A172 (cell line): Measurements from ENCODE around the gene RBMS1. TPM values are rescaled to one million over a fixed set of nuclear protein-coding genes. Genes with fewer than 3 reads are reported as not detected.

Experiments used
- DNase-seq: peaks from one replicate; pipeline ENCODE4 v3.0.0-alpha.2; 2015; ENCODE audit warnings: low spot score
- total RNA-seq: library from RNA; depleted of rRNA; stranded (reverse); fragments of >200 nt; shearing (Covaris generic); gene quantifications from 2 replicates; pipeline ENCODE4 v1.2.3, GENCODE V29; 2014

RBMS1 gene
- total RNA-seq, 1 experiment from 2014 or later, result 83.7 TPM

DNA sequence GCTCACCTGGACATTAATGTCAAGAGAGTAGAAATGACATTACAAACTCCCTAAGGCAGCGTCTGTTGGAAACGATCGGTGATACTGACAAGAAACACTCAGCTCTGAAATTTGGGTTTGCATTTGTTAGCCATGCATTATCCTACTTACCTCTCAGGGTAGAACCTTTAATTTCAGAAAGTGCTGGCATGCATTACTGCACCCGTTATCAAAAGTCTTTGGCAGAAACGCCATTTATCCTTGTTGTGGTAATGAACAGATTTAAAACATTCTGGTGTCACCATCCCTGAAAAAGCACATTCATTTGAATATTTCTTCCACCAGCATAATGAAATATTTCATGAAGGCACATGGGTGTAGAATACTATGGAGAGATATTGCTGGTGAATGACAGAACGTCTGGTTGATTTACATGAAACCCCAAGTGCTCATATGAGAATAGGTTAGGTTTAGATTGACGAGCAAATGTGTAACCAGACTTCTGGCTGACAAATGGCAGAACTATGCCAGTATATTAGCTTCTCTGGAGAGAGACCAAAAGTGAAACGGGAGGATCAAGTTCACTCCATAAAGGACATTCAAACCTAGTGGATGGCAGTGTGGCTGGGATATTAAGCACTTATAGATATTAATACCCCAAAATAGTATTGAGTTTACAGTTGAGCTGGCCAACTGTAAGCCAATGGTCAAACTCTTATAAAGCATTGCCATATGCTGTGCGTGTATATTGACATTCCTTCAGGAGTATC is 240.0 kb downstream of the RBMS1 start:
- DNase-seq, result peak; percentile 42

- no peak for DNase-seq
Measured at GRCh38 chr2:160252900-160253299, 240.7 kb downstream of the RBMS1 start.

- peak; percentile 38 for DNase-seq
Measured at GRCh38 chr2:160252278-160252887, 241.2 kb downstream of the RBMS1 start.

DNA sequence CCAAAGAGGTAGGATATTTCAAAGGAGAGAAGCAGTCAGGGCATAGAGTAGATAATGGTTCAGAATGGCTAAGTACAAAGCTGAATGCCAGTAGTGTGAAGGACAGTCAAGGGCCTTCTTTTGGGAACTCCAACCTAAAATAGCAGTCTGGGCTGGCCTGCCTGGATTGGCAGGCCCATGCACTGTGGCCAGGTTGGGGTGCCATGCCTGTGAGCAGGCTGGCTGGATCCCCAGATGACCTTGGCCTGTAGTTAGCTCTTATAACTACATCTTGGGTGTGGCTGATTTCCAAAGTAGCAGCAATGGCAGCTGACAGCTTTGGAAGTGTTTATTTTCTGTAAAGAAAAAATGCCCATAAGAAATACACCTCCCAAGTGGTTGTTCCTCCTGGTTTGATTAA is 242.0 kb downstream of the RBMS1 start:
- no peak for DNase-seq

DNA sequence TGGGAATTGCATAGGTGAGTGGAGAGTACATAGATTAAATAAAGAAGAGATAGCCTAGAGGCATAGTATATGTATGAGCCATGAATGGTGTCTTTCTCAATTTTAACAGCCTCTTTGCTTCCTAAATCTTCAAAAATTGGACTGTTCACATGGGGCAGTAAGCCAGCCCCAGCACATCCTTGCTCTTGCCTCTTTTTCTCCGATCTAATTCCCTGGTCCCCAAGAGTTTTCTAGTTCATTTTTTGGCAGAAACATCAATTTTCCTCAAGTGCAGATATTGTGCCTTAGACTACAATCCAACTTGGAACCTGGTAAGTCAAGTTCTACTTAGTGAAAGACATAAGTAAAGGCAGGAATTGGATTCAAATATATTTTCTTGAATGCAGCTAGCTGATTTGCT is 243.7 kb downstream of the RBMS1 start:
- no peak for DNase-seq

DNA sequence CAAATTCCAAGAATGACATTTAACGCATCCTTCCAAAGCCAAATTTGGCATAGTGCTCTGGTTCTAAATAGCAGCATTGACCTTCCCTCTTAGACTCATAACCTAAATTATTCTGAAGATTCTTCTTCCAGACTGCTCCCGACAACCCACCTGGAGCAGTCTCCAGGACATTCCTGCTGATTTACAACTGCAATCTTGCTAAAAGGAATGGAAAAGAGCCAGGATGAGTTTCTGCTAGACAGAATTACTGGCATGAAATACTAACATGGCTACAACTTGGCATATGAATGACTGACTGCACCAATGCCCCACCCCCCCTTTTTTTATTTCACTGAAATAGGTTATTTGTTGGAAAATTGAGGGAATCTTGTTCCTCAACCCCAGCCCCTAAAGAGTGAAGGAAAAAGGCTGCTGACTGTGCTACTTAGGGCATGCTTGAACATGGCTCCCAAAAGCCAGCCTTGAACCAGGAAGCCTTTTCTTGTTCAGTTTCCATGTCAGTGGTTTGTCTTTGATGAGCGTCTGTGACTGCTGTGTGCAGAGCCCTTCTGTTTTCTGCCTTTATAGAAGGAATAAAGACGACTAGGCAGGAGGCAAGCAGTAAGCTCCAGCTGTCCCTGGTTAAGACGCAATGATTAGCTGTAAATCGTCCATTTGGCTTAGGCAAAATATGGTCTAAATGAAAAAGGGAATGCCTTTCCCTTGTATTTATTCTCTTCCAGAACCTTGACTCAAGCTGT is 246.1 kb downstream of the RBMS1 start:
- DNase-seq, result no peak

DNA sequence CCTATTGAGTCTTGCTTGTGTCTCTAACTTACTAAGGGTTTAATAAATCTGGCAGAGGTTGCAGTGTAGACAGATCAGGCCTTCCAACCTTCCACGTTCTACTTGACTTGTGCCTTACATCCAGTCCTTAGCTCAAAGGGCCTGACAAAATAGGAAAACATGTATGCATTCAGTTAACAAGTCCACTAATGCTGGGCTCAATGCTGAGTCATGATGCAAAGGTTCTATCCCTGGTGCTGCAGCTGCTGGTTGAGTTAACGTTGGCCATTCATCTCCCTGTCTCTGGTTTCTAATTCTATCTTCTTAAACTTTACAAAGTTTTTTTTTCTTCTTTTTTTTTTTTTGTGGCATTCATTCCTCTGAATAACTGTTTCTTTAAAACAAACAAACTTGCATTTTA is 247.3 kb downstream of the RBMS1 start:
- peak; percentile 48 for DNase-seq

- no peak for DNase-seq
Measured at GRCh38 chr2:160245614-160246155, 247.9 kb downstream of the RBMS1 start.

DNA sequence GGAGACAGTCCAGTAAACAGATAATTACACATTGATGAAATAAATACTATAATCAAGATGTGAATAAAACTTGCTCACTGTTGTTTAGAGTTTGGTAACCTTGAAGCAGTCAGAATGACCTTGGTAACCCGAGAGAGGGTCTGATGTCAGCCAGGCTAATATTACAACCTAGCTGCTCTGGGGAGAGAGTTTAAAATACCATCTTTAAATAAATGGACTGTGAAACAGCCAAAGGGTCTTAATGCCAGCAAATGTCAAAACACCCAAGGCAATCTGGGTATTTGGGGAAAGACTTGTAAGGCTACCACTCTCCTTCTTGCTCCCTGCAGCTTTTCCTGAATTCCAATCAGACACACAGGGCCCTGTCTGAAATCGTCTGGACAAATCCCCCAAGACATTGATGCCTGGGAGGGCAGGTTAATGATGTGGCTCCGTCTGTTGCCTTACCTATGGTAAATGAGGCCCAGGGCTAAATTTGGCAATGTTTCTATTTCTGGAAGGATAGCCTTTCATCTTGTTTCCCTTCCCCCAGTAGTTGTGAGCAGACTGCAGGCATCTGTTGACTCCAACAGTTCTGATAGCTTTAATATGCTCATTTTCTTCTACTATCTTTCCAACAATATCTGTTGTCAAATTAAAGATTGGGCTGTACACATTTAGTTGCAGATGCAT is 250.6 kb downstream of the RBMS1 start:
- no peak for DNase-seq

DNA sequence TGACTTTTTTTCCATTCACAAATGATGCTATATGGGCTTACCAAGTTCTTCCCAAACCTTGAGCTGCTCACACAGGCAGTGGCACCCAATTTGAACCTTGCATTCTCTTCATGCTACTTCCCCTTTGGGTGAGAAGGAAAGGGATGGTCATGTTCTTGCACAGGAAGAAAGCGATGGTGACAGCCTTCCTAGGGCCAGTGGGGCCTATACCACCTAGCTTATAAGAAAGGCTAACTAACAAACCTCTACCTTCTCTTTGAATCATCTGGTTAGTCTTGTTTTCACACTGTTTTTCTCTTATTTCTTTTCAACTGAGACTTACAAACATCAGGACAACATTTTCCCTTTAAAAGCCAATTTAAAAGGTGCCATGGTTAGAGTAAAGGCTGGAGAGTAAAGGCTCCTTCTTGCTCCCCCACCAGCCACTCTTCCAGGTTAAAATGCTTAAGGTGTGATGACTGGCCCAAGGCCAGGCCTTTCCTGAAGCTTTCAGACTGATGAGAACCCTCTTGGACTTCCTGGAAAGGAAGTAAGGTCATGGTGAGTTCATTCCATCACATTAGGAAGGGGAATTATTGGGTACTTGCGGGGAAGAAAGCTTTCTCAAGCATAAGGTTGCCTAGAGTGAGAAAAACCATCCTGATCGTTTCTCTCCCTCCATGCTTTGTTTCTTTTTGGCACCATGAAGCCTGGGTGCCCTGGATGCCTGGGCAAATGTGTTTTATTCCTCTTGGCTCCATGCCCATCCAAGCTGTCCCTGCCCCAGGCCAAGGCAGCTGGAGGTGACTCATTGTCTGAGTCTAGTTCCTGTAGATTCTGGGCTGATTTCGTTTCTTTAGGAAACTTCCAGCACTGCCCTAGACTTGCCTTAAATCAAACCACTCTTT is 252.1 kb downstream of the RBMS1 start:
- DNase-seq, result peak; percentile 91

- no peak for DNase-seq
Measured at GRCh38 chr2:160239436-160239835, 254.2 kb downstream of the RBMS1 start.

DNA sequence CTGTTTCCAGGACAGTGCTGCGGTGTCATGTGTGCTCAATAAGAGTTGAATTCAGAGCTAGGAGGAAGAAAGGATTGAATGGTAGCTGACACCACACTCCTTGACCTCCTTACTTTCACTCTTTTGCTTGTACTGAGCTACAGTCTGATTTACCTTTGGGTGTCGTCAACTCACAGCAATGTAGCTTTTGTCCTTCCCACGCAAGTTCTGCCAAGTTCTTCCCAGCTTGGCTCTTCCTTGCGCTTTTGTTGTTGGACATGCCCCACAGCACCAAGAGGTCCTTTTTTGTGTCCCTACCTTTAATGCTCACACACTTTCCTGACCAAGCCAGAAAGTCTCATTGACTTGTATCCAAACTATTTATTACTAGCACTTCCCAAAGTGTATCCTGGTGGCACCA is 255.2 kb downstream of the RBMS1 start:
- DNase-seq, result no peak

DNA sequence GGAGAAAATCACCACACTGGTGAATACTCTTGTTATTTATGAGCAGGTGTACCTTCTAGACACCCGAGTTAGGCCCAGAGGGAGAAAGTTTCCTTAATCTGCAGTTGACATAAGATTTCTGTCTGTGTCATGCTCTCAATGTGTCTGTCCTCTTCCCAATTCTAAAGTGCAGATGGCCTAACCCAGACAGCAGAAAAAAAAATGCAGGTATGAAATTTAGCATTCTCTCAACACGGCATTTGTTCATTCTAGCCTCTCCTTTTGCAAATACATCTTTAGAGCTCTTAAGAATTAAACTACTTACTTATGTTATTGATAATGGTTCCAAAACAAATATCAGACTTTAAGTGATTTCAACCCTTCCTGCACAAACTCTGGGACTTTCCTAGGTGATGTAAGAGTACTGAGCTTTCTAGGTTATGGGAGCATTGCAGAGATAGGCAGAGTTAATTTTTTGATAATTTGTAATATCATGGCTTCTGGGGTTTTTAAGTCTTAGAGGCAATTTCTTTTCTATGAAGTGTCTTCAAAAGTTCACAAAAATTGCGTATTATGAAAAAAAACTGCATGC is 260.6 kb downstream of the RBMS1 start:
- no peak for DNase-seq

- DNase-seq, result peak; percentile 74
Measured at GRCh38 chr2:160229591-160229990, 264.0 kb downstream of the RBMS1 start.

GRCh38 chr2:160228141-160228917 is 265.3 kb downstream of the RBMS1 start:
- peak; percentile 87 for DNase-seq

DNA sequence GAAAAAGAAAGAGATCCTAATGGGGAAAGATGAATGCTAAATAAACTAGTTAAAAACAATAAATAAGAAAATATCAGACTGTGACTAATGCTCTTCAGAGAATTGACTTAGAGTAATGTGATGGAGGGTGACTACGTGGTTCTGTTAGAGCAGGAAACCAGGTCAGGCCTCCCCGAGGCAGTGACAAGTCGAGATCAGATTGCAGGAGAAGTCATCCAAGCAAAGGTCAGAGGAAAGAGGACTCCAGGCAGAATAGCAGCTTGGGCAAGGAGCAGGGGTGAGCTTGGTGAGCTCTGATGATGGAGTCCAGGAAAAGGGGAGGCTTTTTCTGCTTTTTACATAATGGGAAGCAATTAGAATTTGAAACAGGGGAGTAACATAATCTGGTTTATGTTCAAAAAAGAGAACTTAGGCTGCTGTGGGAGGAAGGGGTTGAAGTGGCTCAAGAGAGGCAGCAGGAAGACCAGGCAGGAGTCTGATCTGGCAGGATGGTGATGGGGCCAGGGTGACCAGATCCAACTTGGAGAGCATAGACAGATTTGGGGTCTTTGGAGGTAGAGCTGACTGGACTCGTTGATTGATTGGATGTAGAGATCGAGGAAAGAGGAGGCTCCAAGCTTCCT is 266.2 kb downstream of the RBMS1 start:
- peak; percentile 66 for DNase-seq

DNA sequence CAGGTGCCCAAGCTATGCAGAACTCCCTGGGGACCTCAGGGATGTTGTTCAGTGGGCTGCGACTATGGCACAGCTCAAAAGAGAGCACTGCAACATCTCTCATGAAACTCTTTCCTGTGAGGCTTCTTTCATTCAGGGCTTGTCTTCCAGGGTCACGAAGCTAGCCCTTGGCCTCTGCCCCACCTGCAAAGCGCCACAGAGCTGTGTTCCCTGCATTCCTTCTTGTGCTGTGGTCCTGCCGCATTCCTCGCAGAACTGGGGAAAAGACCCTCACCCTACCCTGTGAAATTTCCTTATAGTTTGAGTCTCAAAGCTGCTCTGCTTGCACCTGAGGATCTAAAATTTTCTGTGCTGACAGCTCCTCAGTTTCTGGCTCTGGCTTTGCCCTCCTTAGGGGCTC is 267.2 kb downstream of the RBMS1 start:
- DNase-seq, result no peak

DNA sequence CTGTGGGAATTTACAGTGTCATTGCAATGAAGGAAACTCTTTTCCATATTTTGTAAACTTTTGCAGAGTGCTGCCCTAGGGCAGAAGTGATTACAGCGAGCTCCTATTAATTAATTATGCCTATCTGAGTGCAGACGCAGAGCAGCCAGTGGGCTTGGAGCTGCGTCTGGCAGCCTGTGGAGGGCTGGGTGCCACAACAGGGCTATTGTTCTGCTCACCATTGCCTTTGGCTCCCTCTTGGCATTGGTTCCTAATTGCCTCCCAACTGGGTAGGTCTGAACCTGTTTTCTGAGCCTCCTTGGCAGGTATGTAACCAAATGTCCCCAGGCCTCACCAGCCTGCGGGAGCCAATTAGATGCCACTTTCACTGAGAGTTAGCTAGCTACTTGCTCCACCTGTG is 267.9 kb downstream of the RBMS1 start:
- no peak for DNase-seq

GRCh38 chr2:160224507-160224906 is 269.1 kb downstream of the RBMS1 start:
- no peak for DNase-seq
